RWPE1 (cell line): ENCODE measurements around the gene CTDSPL.
"Not testable (repeated sequence)": the region's sequence is repeated elsewhere in the genome, so short reads cannot be mapped to it uniquely, and the experiment has no call there.

Experiments
- CTCF ChIA-PET: fragments of 350-600 bp; sonication (Branson Sonifier 250); formaldehyde crosslinking; extraction: SDS; loops from one replicate; lab custom pipeline; 2021; lab: Yijun Ruan, JAX
- POLR2A ChIA-PET: fragments of 400-600 bp; formaldehyde crosslinking; extraction: SDS; loops from one replicate; lab custom pipeline; 2020; ENCODE audit warnings: antibody characterized with exemption; ENCODE audit not compliant: low non-redundant PET; lab: Yijun Ruan, JAX
- DNase-seq: peaks from one replicate; pipeline ENCODE4 v3.0.0; 2012; ENCODE audit warnings: low spot score
- H3K27ac ChIP-seq: fragments of 450-650 bp; 2 replicates; pipeline ENCODE4 v1.5.1; 2017
- CTCF ChIP-seq: fragments of 450-650 bp; conservative IDR thresholded peaks from 2 replicates; pipeline ENCODE4 v1.5.1; 2017; ENCODE audit warnings: low read depth, mild to moderate bottlenecking

Gene CTDSPL

GRCh38 chr3:37861620-37862041 lies at the start of gene CTDSPL:
Gene CTDSPL, plus strand, starts transcription at chr3:37861880. Its CDS starts 320 bp downstream, at chr3:37862200.
- ChIA-PET CTCF (no interaction called here), POLR2A (no interaction called here)
- H3K27ac ChIP-seq, result peak within 1 kb of the TSS; percentile 93
- no peak for TF ChIP-seq CTCF
- DNase-seq, result peak; percentile 35

GRCh38 chr3:37812499-37812896 lies 49.2 kb upstream of the CTDSPL start:
- ChIA-PET CTCF (no interaction called here), POLR2A (no interaction called here)
- no peak for DNase-seq
- TF ChIP-seq CTCF, result no peak
- no peak overlapping the region for H3K27ac ChIP-seq

- POLR2A ChIA-PET, result no interaction called here
- no peak for TF ChIP-seq CTCF
These were observed 48.3 kb upstream of the CTDSPL start for GRCh38 chr3:37813403-37813802.

GRCh38 chr3:37814547-37814946 lies 47.1 kb upstream of the CTDSPL start:
- ChIA-PET CTCF (no interaction called here), POLR2A (no interaction called here)
- DNase-seq, result peak; percentile 2
- 0 out of 2 replicates have a peak, but pooled peaks have one; percentile 19 for TF ChIP-seq CTCF
- H3K27ac ChIP-seq, result no peak overlapping the region

More at GRCh38 chr3:37813403-37813802, 48.3 kb upstream of the CTDSPL start:
- H3K27ac ChIP-seq, result no peak overlapping the region
- CTCF ChIA-PET, result no interaction called here
- no peak for DNase-seq

GRCh38 chr3:37815156-37815555 lies 46.5 kb upstream of the CTDSPL start:
- CTCF ChIA-PET, POLR2A ChIA-PET, H3K27ac ChIP-seq, DNase-seq: not testable (repeated sequence)

- ChIA-PET POLR2A (no interaction called here), CTCF (no interaction called here)
- DNase-seq, result no peak
- TF ChIP-seq CTCF, result no peak
- no peak overlapping the region for H3K27ac ChIP-seq
These were observed 45.4 kb upstream of the CTDSPL start for GRCh38 chr3:37816271-37816670.

- ChIA-PET POLR2A (no interaction called here), CTCF (no interaction called here)
- DNase-seq, result no peak
- no peak for TF ChIP-seq CTCF
- H3K27ac ChIP-seq, result no peak overlapping the region
These were observed 42.1 kb upstream of the CTDSPL start for GRCh38 chr3:37819591-37819990.
